GM19328 (cell line): ENCODE measurements around the gene DALRD3.

ENCODE experiments used
- ATAC-seq: cut with Tn5 transposase; IDR thresholded peaks from one replicate; pipeline ENCODE4 v1.9.1; 2021; ENCODE audit warnings: mild to moderate bottlenecking, moderate library complexity; ENCODE audit not compliant: unreplicated experiment

The DALRD3 gene

DNA sequence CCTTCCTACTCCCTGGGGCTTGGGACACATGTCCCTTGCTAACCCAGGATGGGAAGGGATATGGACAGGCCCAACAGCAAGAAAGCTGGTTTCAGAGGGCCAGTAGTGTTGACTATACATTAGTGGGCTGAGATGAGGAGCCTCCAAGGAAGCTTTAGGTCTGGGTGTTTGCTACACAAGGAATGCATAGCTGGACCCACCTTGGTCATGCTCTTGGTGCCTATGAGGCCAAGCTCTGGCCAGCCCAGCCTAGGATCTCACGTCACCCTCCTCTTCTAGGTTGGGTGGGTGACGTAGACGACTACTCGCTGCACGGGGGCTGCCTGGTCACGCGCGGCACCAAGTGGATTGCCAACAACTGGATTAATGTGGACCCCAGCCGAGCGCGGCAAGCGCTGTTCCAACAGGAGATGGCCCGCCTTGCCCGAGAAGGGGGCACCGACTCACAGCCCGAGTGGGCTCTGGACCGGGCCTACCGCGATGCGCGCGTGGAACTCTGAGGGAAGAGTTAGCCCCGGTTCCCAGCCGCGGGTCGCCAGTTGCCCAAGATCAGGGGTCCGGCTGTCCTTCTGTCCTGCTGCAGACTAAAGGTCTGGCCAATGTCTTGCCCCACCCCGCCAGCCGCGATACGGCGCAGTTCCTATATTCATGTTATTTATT, 11.8 kb downstream of the DALRD3 start:
- peak; percentile 10 for ATAC-seq

DNA sequence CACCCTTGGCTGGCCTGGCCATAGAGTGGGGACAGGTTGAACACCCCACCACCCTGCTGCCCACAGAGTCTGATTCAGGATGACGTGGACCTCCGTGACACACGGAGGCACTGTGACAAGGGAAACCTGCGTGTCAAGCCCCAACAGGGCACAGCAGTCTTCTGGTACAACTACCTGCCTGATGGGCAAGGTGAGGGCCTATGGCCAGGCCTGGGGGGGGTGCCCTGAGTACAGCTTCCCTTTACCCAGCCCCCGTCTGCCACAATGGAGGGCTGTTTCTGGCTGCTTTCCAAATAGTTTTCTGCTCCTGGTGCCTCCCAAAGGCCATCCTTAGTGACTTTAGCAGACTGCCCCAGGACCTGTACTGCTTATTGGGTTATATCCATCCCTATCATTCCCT, 12.4 kb downstream of the DALRD3 start:
- no peak for ATAC-seq

DNA sequence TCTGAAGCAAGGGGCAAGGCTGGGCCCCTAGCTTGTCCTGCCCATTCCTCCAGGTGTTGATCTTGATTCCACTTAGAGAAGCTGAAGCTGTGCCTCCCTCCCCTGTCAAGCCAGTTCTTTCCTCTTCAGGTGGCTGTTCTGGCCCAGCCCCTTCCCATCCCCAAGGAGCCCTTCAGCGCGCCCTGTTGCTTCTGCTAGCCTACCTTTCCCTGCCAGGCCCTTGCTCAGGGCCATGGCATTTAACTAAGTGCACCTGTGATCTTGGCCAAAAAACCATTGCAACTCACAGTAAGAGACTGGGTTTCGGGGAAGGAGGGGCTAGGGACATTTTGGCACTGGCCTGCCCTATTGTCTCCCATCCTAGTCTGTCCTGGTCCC, 13.1 kb downstream of the DALRD3 start:
- no peak for ATAC-seq

DNA sequence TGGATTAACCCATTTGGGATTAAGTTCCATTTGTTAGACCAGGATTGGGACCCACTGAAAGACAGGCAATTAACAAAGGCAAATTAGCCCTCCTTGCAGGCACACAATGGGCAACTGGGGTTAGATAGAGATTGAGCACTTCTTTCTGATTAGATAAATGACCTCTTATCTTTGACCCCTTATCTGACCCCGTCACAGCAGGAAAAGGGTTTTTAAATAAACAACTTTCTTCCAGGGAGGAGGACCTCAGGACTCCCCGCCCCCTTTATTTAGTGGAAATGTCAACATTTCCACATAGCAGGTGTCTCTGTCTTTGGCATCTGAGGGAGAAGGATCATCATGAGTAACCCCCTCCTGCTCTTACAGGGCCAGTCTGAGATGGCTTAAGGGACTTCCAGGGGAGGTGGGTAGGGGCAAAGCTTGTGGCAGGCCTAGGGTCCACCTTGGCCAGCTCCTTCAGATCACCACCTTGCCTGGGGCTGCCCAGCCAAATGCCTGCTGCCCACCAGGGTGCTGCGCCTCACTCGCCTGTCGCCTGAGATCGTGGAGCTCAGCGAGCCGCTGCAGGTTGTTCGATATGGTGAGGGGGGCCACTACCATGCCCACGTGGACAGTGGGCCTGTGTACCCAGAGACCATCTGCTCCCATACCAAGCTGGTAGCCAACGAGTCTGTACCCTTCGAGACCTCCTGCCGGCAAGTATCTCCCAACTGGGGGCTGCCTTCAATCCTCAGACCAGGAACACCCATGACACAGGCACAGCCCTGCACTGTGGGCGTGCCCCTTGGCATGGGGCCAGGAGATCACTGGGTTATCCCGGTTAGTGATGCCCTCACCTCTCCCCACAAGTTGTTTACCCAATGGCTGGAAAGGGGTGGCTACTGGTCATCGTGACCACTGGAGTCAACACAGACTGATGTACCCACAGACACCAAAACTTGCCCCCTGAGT, 13.8 kb downstream of the DALRD3 start:
- ATAC-seq: no peak

DNA sequence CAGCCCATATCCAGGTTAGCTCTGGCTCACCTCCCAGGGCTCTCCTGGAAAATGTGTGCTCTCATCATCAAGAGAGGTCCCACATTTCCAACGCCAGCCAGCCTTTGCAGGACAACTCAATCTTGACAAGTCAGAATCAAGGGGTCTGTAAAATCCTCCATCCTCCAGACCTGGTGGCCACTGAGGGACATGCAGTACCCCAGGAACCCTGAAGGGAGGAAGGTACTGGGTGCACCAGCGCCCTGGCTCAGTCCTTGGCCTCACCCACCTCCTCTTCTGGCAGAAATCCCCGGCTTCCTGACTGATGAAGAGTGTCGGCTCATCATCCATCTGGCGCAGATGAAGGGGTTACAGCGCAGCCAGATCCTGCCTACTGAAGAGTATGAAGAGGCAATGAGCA, 17.2 kb downstream of the DALRD3 start:
- ATAC-seq: no peak

DNA sequence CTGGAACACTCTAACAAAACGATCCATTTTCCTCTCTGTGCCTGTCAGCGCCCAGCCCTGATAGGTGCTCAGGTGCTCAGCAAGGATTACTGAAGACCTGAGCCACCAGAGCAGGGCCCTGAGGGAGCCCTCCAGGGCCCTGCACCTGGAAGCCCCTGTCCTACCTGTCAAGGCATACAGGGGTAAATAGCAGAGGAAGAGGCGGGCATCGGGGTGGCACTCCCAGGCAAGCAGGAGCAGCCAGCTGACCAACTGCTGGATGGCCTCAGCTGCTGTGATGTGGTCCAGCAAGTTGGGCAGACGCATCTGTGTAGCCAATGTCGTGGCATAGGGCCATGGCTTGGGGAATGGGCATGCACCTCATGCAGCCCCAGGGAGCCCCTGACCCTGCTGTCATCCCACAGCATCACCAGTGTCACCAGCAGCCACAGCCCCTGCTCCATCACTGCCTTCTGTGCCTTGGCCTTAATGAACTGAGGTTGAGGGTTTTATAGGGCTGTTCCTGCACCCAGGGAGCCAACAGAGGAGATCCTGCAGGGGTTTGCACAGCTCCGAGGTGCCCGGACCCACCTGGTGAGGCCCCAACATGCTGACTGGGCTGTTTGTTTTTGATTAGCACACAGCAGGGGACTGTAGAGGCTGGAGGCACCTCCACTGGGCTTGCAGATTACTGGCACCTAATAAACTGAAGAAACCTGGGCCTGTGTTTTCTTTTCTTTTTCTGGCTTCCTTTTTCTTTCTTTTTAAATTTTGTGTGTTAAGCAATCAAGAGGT, 19.1 kb downstream of the DALRD3 start:
- no peak for ATAC-seq

DNA sequence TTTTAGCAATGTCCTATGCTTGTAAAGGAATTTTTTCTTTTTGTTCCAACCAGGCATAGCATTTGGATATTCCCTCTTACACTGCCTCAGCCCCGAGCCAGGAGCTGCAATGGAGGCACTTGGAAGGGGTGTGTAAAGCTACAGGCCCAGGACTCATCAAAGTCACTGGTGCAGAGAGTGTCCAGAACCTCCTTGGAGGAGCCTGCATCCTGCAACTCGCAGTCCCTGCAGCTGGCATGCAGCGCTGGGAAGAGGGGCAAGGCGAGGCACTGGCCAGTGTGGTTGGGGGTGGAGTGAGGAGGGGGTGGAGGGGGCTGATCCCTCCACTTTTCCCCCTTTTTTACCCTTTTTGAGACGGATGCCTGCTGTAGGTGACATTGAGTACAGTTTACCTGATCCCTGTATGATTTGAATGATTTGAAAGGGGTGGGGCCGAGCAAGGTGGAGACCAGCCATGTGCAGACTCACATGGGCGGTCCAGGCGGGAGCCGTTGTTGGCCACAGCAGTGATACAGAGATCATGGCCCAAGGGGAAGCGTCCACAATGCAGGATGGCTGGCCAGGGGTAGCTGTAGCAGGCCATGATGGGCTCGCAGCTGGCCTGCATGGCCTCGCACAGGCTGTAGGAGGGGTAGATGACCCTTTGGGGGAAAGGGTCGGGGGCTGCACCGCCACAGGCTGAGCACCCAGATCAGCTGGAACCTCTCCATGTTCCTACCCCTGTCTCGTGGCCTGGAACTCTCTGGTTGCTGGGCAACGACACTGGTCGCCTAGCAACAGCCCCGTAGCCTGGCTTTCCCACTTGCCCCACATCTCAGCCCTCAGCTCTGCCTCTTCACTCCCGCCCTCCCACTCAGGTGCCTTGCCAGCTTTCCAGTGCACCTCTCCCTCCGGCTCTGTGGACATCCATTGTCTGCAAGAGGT, 20.4 kb downstream of the DALRD3 start:
- no peak for ATAC-seq

DNA sequence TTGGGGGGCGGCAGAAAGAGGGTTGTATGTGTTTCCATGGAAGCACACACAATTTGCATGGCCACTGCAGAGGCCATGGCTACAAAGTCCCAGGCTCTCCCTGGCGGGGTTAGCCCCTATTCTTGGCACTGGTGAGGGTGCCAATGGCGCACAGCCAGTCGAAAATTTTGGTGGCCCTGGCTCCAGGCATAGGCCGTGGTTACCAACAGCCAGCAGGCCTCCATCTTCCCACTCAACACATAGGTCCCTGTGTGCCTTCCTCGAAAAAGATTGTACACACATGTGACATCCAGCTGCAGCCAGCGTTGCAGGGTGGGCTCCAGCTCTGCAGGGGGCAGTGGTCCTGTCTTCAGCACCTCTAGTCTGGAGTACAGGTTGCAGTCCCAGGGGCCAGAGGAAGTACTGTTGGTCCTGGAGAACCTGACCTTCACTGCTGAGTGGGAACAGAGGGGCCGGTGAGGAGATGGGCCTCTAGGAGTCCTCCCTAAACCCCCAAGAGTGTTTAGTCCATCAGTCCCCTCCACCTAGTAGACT, 21.2 kb downstream of the DALRD3 start:
- no peak for ATAC-seq

DNA sequence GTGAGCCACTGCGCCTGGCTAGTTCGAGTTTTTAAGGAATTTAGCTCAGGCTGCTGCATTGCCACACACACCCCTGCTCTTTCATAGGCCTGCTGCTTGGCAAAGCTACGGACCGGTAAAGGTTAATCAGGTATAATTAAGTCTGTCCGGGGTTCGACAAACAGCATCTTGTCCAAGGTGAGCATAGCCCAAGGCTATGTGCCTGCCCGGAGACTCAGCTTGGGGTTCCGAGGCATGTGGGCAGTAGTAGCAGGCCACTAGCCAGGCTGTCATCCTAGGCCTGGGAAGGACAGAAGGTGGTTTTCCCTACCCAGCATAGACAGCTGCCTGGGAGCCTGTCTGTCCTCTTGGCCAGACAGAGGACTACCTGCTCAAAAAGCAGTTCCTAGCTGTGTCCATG, 21.7 kb downstream of the DALRD3 start:
- ATAC-seq: no peak

DNA sequence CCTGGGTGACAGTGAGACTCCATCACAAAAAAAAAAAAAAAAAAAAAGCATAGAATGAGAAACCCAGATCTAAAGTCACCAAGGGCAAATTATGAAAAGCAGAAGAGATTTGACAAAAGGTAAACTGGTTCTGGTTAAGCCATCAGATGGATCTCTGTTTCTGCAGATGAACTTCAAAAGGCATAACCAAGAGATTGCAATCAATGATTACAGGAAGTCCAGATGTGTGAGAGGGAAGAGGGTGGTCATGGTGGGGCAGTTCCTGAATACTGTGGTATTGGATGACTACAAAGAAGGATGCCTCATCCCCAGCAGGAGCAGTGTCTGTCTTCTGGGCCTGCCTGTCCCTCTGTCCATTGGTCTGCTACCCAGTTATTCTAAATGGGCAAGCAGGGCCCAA, 24.5 kb downstream of the DALRD3 start:
- ATAC-seq: no peak

DNA sequence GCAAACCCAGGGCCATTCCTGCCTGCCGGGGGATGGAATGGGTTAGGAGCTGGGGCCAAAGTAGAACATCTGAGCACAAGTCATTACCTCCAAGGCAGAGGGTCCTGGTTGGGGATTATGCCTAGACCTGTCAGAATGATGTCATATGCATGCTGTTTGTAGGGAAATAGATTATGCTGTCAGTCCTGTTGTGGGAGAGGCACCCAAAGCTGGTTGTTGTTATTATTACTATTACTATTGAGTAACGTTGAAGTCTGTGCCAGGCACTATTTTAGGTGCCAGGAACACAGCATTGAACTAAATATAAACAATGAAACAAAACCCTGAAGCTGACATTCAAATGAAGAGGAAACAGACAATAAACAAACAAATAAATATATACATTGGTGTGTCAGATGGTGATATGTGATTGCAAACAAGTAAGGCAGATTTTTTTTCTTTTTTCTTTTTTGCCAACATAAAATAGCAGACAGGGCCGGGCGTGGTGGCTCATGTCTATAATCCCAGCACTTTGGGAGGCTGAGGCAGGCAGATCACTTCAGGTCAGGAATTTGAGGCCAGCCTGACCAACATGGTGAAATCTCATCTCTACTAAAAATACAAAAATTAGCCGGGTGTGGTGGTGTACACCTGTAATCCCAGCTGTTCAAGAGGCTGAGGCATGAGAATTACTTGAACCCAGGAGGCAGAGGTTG, 26.4 kb downstream of the DALRD3 start:
- no peak for ATAC-seq

DNA sequence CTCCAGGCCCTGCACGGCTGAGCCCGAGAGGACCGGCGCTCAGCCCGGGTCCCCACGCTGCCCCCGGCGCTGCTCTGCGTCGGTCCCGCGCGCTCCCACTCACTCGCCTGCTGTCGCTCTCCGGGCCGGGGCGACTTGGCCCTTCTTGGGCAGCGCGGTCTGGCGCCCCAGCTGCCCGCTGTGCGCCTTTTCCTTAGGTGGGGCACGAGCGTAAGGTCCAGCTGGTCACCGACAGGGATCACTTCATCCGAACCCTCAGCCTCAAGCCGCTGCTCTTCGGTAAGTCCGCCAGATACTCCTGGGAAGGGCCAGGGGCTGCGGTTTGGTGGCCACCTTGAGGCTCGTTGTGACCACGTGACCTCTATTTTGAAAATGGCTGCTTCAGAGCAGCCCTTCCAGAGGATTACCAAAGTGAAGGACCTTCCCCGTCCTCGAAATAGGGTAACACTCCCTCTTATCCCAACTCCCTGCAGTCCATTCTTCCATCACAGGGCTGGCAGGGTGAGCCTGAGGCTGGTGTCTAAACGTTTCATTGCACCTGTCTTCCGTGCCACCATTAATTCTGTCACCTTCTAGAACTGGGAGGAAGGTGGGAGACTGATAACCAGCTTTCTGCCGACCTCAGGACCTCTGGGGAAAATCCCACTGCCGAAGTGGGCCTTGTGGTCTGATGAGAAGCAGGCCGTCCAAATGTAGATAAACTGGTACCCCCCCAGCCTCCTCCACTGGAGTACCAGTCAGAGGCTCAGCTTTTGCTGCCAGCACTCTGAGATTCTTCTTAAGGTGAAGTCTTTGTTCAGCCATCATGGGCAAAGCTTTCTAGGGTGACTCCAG, 27.5 kb downstream of the DALRD3 start:
- no peak for ATAC-seq

DNA sequence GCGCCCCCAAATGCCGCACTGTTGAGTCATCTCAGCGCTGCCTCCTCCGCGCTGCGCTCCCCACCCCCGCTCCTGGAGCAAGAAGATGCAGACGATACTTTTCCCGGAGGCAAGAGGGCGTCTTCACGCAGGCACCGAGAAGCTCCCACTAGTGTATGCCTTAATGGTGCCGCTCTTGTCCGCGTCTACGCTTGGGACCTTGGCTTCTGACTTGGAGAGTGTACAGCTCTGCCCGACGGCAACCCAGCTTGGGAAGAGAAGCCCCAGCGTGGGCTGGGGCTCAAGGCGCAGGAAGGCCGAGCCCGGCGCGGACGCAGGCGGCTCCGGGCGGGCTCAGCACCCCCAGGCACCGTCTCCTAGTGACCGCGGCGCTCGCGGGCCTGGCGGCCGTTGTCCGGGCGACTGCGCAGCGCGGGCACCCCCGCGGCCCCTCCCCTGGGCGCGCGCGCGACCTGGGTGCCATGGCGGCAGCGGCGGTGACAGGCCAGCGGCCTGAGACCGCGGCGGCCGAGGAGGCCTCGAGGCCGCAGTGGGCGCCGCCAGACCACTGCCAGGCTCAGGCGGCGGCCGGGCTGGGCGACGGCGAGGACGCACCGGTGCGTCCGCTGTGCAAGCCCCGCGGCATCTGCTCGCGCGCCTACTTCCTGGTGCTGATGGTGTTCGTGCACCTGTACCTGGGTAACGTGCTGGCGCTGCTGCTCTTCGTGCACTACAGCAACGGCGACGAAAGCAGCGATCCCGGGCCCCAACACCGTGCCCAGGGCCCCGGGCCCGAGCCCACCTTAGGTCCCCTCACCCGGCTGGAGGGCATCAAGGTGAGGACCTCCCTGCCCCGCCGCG, 28.4 kb downstream of the DALRD3 start, which contains the start of gene P4HTM:
P4HTM (plus strand) TSS at position 446 of the 840 bp plus-strand sequence; CDS start at position 462, 16 bp downstream.
- ATAC-seq: peak; percentile 48

DNA sequence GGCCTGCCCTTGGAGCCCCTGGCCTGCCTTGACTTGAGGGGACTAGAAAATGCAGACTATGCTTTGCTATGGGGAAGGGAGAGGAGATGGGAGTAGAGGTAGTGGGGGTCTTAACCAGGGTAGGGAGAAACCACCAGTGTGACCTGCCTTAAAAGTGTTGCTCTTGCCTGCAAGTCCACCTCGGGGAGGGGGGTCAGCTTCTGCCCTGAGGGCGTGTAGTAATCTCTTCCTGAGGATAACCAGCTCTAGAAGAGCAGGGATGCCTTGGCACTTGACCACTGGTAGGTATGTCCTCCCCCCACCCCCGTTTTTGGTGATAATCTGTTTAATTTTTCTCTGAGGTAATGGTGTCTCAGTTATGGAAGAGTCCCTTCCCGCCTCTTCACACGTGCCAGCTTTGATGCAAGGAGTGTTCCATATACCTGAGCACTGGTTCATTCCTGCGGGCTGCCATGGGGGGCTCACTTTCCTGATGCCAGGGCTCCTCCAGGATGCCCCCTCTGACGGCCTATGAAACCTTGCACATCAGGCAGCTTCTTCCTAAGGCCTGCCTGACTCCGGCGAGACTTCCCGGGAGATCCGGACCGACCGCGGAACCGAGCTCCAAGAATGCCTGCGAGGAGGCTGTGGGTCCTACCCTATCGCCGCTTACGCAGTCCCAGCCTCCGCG, 29.1 kb downstream of the DALRD3 start:
- no peak for ATAC-seq

DNA sequence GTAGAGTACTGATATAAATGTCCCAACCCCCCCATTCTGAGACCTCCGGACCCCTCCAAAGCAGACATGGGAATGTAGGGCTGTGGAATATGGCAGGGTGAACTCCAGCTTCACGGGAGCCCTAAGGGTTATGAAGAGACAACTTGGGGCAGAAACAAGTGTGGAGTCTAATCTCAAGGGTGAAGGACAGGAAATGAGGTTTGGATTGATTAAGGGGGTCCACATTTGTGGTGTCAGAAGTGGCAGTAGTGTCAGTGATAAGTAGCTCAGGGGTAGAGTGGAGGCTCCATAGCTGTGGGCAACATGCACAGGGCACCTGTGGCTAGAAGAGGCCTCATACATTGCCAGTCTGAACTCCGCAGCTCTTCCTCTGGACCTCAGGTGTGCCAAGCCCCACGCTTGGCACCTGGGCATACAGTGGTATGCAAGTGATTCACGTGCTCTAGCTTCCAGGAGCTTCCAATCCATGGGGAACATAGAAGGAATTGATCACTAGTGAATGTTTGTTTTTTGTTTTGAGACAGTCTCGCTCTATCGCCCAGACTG, 32.5 kb downstream of the DALRD3 start:
- ATAC-seq: no peak

DNA sequence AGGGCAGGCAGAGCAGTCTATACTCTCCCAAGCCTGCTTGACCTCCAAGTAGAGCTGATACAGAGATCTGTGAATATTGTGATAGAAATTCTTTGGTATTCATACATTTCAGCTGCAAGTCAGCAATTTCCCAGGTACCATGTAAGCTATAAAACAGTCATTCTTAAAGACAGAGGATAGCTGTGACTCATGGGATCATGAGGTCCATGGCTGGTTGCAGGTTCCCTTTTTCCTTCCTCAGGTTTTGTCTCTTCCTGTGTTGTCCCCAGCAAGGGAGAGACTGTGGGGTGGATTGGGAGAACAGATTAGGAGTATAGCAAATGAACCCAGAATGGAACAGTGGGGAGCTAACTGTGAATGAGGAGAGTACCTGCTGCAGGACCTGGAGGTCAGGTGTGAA, 33.7 kb downstream of the DALRD3 start:
- no peak for ATAC-seq

DNA sequence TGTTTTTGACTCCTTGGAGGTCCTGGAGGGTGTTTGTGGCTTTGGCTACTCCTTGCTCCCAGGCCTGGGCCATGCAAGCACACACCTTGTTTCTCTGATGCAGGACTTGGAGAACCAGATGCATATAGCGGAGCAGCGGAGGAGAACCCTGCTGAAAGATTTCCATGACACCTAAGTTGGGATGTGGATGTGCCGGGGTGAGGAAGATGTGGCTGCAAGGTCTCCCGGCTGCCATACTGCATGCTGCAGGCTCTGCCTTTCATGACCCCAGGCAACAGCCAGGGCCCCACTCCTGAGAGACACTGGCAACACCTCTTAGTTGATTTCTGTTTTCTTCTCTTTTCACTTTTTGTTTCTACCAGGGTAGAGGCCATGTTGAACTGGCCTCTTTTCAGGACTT, 35.3 kb downstream of the DALRD3 start:
- no peak for ATAC-seq
